GM12865 (cell line): ENCODE measurements around the gene RPS6KL1.

Experiments used
- DNase-seq: peaks from one replicate; pipeline ENCODE4 v3.0.0; 2010; ENCODE audit warnings: low read depth
- H3K4me3 ChIP-seq: 2 replicates; pipeline ENCODE4 v1.5.1; 2011; ENCODE audit warnings: mild to moderate bottlenecking, low read depth, low read length, control low read depth
- CTCF ChIP-seq: IDR thresholded peaks from 2 replicates; pipeline ENCODE4 v1.5.1; 2011; ENCODE audit warnings: low read length, control low read depth, low read depth, inconsistent platforms; ENCODE audit not compliant: insufficient read depth; ENCODE audit errors: missing control alignments

RPS6KL1 gene

GRCh38 chr14:74922752-74923401 is at the start of gene RPS6KL1:
TSS of gene RPS6KL1 (minus strand) at chr14:74923260. CDS start at chr14:74921541, 1,719 bp downstream.
- H3K4me3 ChIP-seq, result peak within 1 kb of the TSS; percentile 43

GRCh38 chr14:74968811-74969210 is 45.8 kb upstream of the RPS6KL1 start:
- H3K4me3 ChIP-seq, result no peak overlapping the region
- TF ChIP-seq CTCF, result no peak
- no peak for DNase-seq

More at GRCh38 chr14:74922752-74923401, at the start of gene RPS6KL1:
- TF ChIP-seq CTCF, result no peak
- peak; percentile 81 for DNase-seq

GRCh38 chr14:74965486-74966153 is 42.6 kb upstream of the RPS6KL1 start:
- no peak overlapping the region for H3K4me3 ChIP-seq
- no peak for TF ChIP-seq CTCF
- DNase-seq, result no peak

GRCh38 chr14:74964787-74965485 is 41.9 kb upstream of the RPS6KL1 start:
- no peak overlapping the region for H3K4me3 ChIP-seq
- DNase-seq, result no peak
- TF ChIP-seq CTCF, result no peak

- no peak for TF ChIP-seq CTCF
- no peak for DNase-seq
- no peak overlapping the region for H3K4me3 ChIP-seq
Observed at GRCh38 chr14:74963705-74964271, 40.7 kb upstream of the RPS6KL1 start.

GRCh38 chr14:74963178-74963704 is 40.2 kb upstream of the RPS6KL1 start:
- H3K4me3 ChIP-seq, result no peak overlapping the region
- peak; percentile 30 for DNase-seq
- TF ChIP-seq CTCF, result no peak
